GM23248 (cell line): Measurements from ENCODE around the gene HRH3. TPM values are rescaled to one million over a fixed set of nuclear protein-coding genes. Genes with fewer than 3 reads are reported as not detected.
A peak's percentile ranks its signal among the peaks of the same experiment; 100 is the strongest.

ENCODE experiments used
- DNase-seq: peaks from one replicate; pipeline ENCODE4 v3.0.0-alpha.2; 2015
- H2AFZ ChIP-seq: fragments of 200-600 bp; sonication (generic); 2 replicates; pipeline ENCODE4 v1.6.1; 2016; ENCODE audit warnings: antibody characterized with exemption
- H3F3A ChIP-seq: fragments of 200-600 bp; sonication (generic); 2 replicates; pipeline ENCODE4 v1.6.1; 2016; ENCODE audit warnings: mild to moderate bottlenecking, antibody characterized with exemption, mixed run types; ENCODE audit not compliant: insufficient read depth
- H3K27ac ChIP-seq: fragments of 200-600 bp; sonication (generic); 2 replicates; pipeline ENCODE4 v1.5.1; 2016; ENCODE audit warnings: mild to moderate bottlenecking
- H3K27me3 ChIP-seq: fragments of 200-600 bp; sonication (generic); replicated peaks from 2 replicates; pipeline ENCODE4 v1.6.1; 2016; ENCODE audit warnings: mild to moderate bottlenecking; ENCODE audit not compliant: insufficient read depth
- H3K36me3 ChIP-seq: fragments of 200-600 bp; sonication (generic); 2 replicates; pipeline ENCODE4 v1.6.1; 2016; ENCODE audit warnings: low read depth, mild to moderate bottlenecking
- H3K4me1 ChIP-seq: fragments of 200-600 bp; sonication (generic); 2 replicates; pipeline ENCODE4 v1.6.1; 2016; ENCODE audit warnings: mild to moderate bottlenecking; ENCODE audit not compliant: insufficient read depth
- H3K4me2 ChIP-seq: fragments of 200-600 bp; sonication (generic); one replicate; pipeline ENCODE4 v1.6.1; 2016; ENCODE audit warnings: mild to moderate bottlenecking; ENCODE audit not compliant: unreplicated experiment
- H3K4me3 ChIP-seq: fragments of 200-600 bp; sonication (generic); 2 replicates; pipeline ENCODE4 v1.5.1; 2016; ENCODE audit warnings: mild to moderate bottlenecking
- H3K79me2 ChIP-seq: fragments of 200-600 bp; sonication (generic); 2 replicates; pipeline ENCODE4 v1.6.1; 2016; ENCODE audit warnings: mild to moderate bottlenecking; ENCODE audit not compliant: insufficient read depth
- H3K9ac ChIP-seq: fragments of 200-600 bp; sonication (generic); 2 replicates; pipeline ENCODE4 v1.6.1; 2016; ENCODE audit warnings: mild to moderate bottlenecking
- H3K9me2 ChIP-seq: fragments of 200-600 bp; sonication (generic); 2 replicates; pipeline ENCODE4 v1.6.1; 2016; ENCODE audit warnings: mixed run types, mild to moderate bottlenecking, moderate library complexity; ENCODE audit not compliant: insufficient read depth
- H3K9me3 ChIP-seq: fragments of 200-600 bp; sonication (generic); one replicate; pipeline ENCODE4 v1.6.1; 2017; ENCODE audit warnings: low read depth
- H4K20me1 ChIP-seq: fragments of 200-600 bp; sonication (generic); 2 replicates; pipeline ENCODE4 v1.6.0; 2016; ENCODE audit not compliant: insufficient read depth
- EZH2 ChIP-seq: fragments of 200-600 bp; sonication (generic); IDR thresholded peaks from 2 replicates; pipeline ENCODE4 v1.6.1; 2018; ENCODE audit warnings: antibody characterized with exemption, mild to moderate bottlenecking; ENCODE audit not compliant: insufficient read depth, poor library complexity, severe bottlenecking
- EZH2phosphoT487 ChIP-seq: fragments of 200-600 bp; sonication (generic); IDR thresholded peaks from 2 replicates; pipeline ENCODE4 v1.6.1; 2018; ENCODE audit warnings: antibody characterized with exemption, moderate library complexity, mild to moderate bottlenecking, low read depth; ENCODE audit not compliant: insufficient read depth
- WGBS, 2 experiments: methylation state at CpG; one replicate each; pipeline ENCODE4 v1.1.6; 2015 to 2017; ENCODE audit warnings: low lambda C conversion rate in 2 of 2, low coverage in 1 of 2; ENCODE audit errors: missing lambda C conversion rate in 2 of 2; 5-methylcytosine and 5-hydroxymethylcytosine counted together
- in situ Hi-C: fragments of 300-500 bp; cut with MboI; formaldehyde crosslinking; loops from 2 replicates; pipeline ENCODE4 v1.15.0; 2020
- polyA plus RNA-seq: library from polyadenylated mRNA; unstranded; fragments of >200 nt; fragmentation: Nextera tagmentation; extraction: Ambion mirVana; gene quantifications from 2 replicates; pipeline ENCODE4 v1.2.1, GENCODE V29; 2016
- total RNA-seq: library from RNA; depleted of rRNA; stranded (reverse); fragments of >200 nt; shearing (Covaris generic); gene quantifications from 2 replicates; pipeline ENCODE4 v1.2.3, GENCODE V29; 2014

HRH3 gene
- total and polyA plus RNA-seq, 2 experiments from 2014 or later = not detected

- in situ Hi-C loops = no loop called here
- Histone ChIP-seq H3K36me3 (no peaks in the 10 kb centered on the region), H3K4me2 (no peak overlapping the region), H3K9me2 (no peaks in the 10 kb centered on the region), H3K9ac (no peak overlapping the region), H3K9me3 (no peaks in the 10 kb centered on the region), H3K79me2 (no peaks in the 10 kb centered on the region), H3K4me1 (no peaks in the 10 kb centered on the region), H4K20me1 (no peaks in the 10 kb centered on the region), H3F3A (no peaks in the 10 kb centered on the region), H2AFZ (no peak overlapping the region), H3K27ac (no peak overlapping the region), H3K4me3 (no peak overlapping the region), H3K27me3 (no peaks in the 10 kb centered on the region; the same call in 1 of the 2 replicates)
- whole genome bisulfite sequencing, 2 experiments = 42 to 53% methylated on average over 8 of the region's 8 CpGs
- no peak for DNase-seq
- TF ChIP-seq EZH2 (no peak), EZH2phosphoT487 (no peak)
Measured at GRCh38 chr20:62211216-62211615, 8.9 kb downstream of the HRH3 start.

DNA sequence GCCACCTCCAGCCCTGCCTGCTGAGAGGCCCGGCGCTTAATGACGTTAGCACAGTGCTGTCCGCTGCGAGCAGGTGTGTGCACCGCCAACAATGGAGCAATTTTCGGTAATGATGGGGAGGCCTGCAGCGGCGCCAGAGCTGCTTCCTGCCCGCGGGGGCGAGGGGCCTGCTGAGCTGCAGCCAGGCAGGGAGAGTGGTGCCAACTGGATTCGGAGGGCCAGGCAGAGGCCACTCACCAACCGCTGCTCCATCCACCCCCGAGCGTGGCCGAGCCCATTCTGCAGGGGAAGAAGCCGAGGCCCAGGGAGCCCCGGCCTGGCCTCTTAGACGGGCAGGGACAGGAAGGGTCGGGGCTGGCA is 9.6 kb downstream of the HRH3 start:
- no peaks in the 10 kb centered on the region for H4K20me1 ChIP-seq
- 64 to 67% methylated on average over 18 to 21 of the region's 21 CpGs for WGBS, 2 experiments
- H3K4me2 ChIP-seq = no peak overlapping the region
- H3K27me3 ChIP-seq = no peaks in the 10 kb centered on the region; the same call in 1 of the 2 replicates
- no peaks in the 10 kb centered on the region for H3K9me2 ChIP-seq
- no peaks in the 10 kb centered on the region for H3F3A ChIP-seq
- H3K9me3 ChIP-seq = no peaks in the 10 kb centered on the region
- H3K27ac ChIP-seq = no peak overlapping the region
- H3K4me1 ChIP-seq = no peaks in the 10 kb centered on the region
- in situ Hi-C loops = no loop called here
- no peak for TF ChIP-seq EZH2
- TF ChIP-seq EZH2phosphoT487 = no peak
- no peaks in the 10 kb centered on the region for H3K79me2 ChIP-seq
- DNase-seq = no peak
- H3K4me3 ChIP-seq = no peak overlapping the region
- no peaks in the 10 kb centered on the region for H3K36me3 ChIP-seq
- no peak overlapping the region for H2AFZ ChIP-seq
- no peak overlapping the region for H3K9ac ChIP-seq

- in situ Hi-C loops = no loop called here
- DNase-seq = no peak
- no peak overlapping the region for H2AFZ ChIP-seq
- H3K4me2 ChIP-seq = no peak overlapping the region
- no peak for TF ChIP-seq EZH2phosphoT487
- H3K27me3 ChIP-seq = no peaks in the 10 kb centered on the region; the same call in 1 of the 2 replicates
- no peak overlapping the region for H3K27ac ChIP-seq
- H3F3A ChIP-seq = no peaks in the 10 kb centered on the region
- H3K9me3 ChIP-seq = no peaks in the 10 kb centered on the region
- H4K20me1 ChIP-seq = no peaks in the 10 kb centered on the region
- no peaks in the 10 kb centered on the region for H3K9me2 ChIP-seq
- H3K4me1 ChIP-seq = no peaks in the 10 kb centered on the region
- WGBS, 2 experiments = 57 to 59% methylated on average over 17 of the region's 17 CpGs
- no peaks in the 10 kb centered on the region for H3K36me3 ChIP-seq
- no peak overlapping the region for H3K9ac ChIP-seq
- H3K4me3 ChIP-seq = no peak overlapping the region
- no peaks in the 10 kb centered on the region for H3K79me2 ChIP-seq
Measured at GRCh38 chr20:62209850-62210495, 10.1 kb downstream of the HRH3 start.

- TF ChIP-seq EZH2 = no peak
- no peak for TF ChIP-seq EZH2phosphoT487
- in situ Hi-C loops = no loop called here
- H3K9me2 ChIP-seq = no peaks in the 10 kb centered on the region
- no peak overlapping the region for H3K4me2 ChIP-seq
- no peaks in the 10 kb centered on the region for H3K36me3 ChIP-seq
- no peak overlapping the region for H2AFZ ChIP-seq
- no peak overlapping the region for H3K4me3 ChIP-seq
- no peak overlapping the region for H3K9ac ChIP-seq
- H3K9me3 ChIP-seq = no peaks in the 10 kb centered on the region
- no peak overlapping the region for H3K27ac ChIP-seq
- H3K79me2 ChIP-seq = no peaks in the 10 kb centered on the region
- no peaks in the 10 kb centered on the region for H4K20me1 ChIP-seq
- WGBS, 2 experiments = 30 to 33% methylated on average over 25 to 27 of the region's 27 CpGs
- DNase-seq = peak; percentile 33
- H3K27me3 ChIP-seq = no peaks in the 10 kb centered on the region; the same call in 1 of the 2 replicates
- H3F3A ChIP-seq = no peaks in the 10 kb centered on the region
- H3K4me1 ChIP-seq = no peaks in the 10 kb centered on the region
Measured at GRCh38 chr20:62208795-62209755, 11.0 kb downstream of the HRH3 start.
